Stomach (tissue), 19 donors: Measurements from ENCODE around the gene EFCAB9. TPM values are rescaled to one million over a fixed set of nuclear protein-coding genes. Genes with fewer than 3 reads are reported as not detected.

ENCODE experiments used
- DNase-seq, 2 donors: peaks; one replicate each; pipeline versions ENCODE4 v3.0.0 to v3.0.0-alpha.2; 2013 to 2019
- H3K27ac ChIP-seq, 5 donors: fragments of 200-600 bp in 4 of 5; sonication (generic) in 4 of 5; one replicate each; pipeline ENCODE4 v1.5.1; 2013 to 2019; ENCODE audit warnings: mild to moderate bottlenecking in 1 of 5, moderate library complexity in 1 of 5
- H3K27me3 ChIP-seq, 3 donors: fragments of 200-600 bp; sonication (generic); one replicate each; pipeline ENCODE4 v1.5.1; 2017 to 2019; ENCODE audit warnings: mixed run types in 1 of 3
- H3K36me3 ChIP-seq, 4 donors: fragments of 200-600 bp; sonication (generic); 1 replicate in 3 of 4; 2 replicates in 1 of 4; pipeline ENCODE4 v1.5.1; 2016 to 2019
- H3K4me1 ChIP-seq, 4 donors: fragments of 200-600 bp; sonication (generic); one replicate each; pipeline ENCODE4 v1.5.1; 2016 to 2019
- H3K4me3 ChIP-seq, 4 donors: fragments of 200-600 bp; sonication (generic) in 3 of 4; one replicate each; pipeline ENCODE4 v1.5.1; 2016 to 2019; ENCODE audit warnings: mild to moderate bottlenecking in 1 of 4
- H3K9me3 ChIP-seq, 4 donors: fragments of 200-600 bp; sonication (generic); one replicate each; pipeline ENCODE4 v1.5.1; 2016 to 2019
- EP300 ChIP-seq: sonication (generic); formaldehyde crosslinking; IDR thresholded peaks from one replicate; pipeline ENCODE4 v1.6.1; 2017; ENCODE audit warnings: antibody characterized with exemption
- POLR2A ChIP-seq, 4 donors: fragments of 450-650 bp; IDR thresholded peaks; one replicate each; pipeline ENCODE4 v1.6.1; 2016; ENCODE audit warnings: antibody characterized with exemption in 4 of 4, control low read depth in 2 of 4, mild to moderate bottlenecking in 1 of 4, moderate library complexity in 1 of 4
- POLR2AphosphoS5 ChIP-seq, 3 donors: sonication (generic); formaldehyde crosslinking; IDR thresholded peaks; one replicate each; pipeline ENCODE4 v1.6.1; 2016; ENCODE audit warnings: antibody characterized with exemption in 3 of 3
- WGBS, 5 donors: extraction: QIAGEN DNeasy Blood & Tissue Kit in 3 of 5; methylation state at CpG; one replicate each; pipeline versions ENCODE4 v1.1.5 to v1.1.7; 2013 to 2018; 5-methylcytosine and 5-hydroxymethylcytosine counted together
- intact Hi-C: fragments of 100-400 bp; cut with DNase I; formaldehyde crosslinking; loops from one replicate; pipeline ENCODE4 v1.15.1; 2023; ENCODE audit warnings: low total_unique reads
- long read RNA-seq, 10 donors: transcript quantifications; one replicate each; lab custom pipeline, GENCODE V29; 2026
- polyA plus RNA-seq, 3 donors: library from polyadenylated mRNA; stranded (reverse); fragments of 200-250 nt; gene quantifications; one replicate each; pipeline ENCODE4 v1.2.3, GENCODE V29; 2013
- total RNA-seq, 5 donors: library from RNA; depleted of rRNA; stranded (reverse); fragments of >200 nt; gene quantifications; one replicate each; pipeline versions ENCODE4 v1.1.0 to v1.2.3, GENCODE V29; 2014 to 2016
- TF ChIP-seq, protein P1 (sequence below), 7 experiments: fragments of 450-650 bp in 4 of 7; fragments of 200-600 bp in 3 of 7; sonication (generic) in 3 of 7; IDR thresholded peaks; one replicate each; pipeline ENCODE4 v1.5.1; 2016 to 2019; ENCODE audit warnings: antibody characterized with exemption in 7 of 7, control low read depth in 2 of 7, mild to moderate bottlenecking in 1 of 7
- donor health status: healthy with polysubstance abuse.
- donor health status: Bipolar disorder and iron deficiency.
- donor health status: healthy.

Gene EFCAB9
- total RNA-seq, result not detected
- not detected for polyA plus RNA-seq
- long read RNA-seq, donor 1, result 0 reads
- long read RNA-seq, donor 2, result 0 reads
- long read RNA-seq, donor 3, result 0 reads
- long read RNA-seq, donor 4, result 0 reads
- long read RNA-seq, donor 5, result 0 reads
- long read RNA-seq, donor 6, result 0 reads
- long read RNA-seq, donor 7, result 0 reads
- long read RNA-seq, donor 8, result 0 reads
- long read RNA-seq, donor 9, result 0 reads
- long read RNA-seq, donor 10, result 0 reads

- Histone ChIP-seq H3K4me1 (peaks cover 0 to 9% (median 6%) of the 10 kb centered on the region in 4 donors), H3K36me3 (no peaks in the 10 kb centered on the region), H3K4me3 (no peak within 1 kb of the TSS), H3K9me3 (no peaks in the 10 kb centered on the region), H3K27ac (no peak within 1 kb of the TSS), H3K27me3 (no peaks in the 10 kb centered on the region)
- 78 to 82% (median 81%) methylated on average over 6 of the region's 6 CpGs for WGBS, 5 donors
- intact Hi-C loops, result loop anchor here (5.0 to 10.0 kb wide), 2 partner anchors 92 to 101 kb away; no protein-coding TSS in a partner anchor
- TF ChIP-seq POLR2A (IDR thresholded peaks at IDR 0.05) (no peak), EP300 (no peak), POLR2AphosphoS5 (IDR thresholded peaks at IDR 0.05) (no peak)
- TF ChIP-seq, protein P1, sequence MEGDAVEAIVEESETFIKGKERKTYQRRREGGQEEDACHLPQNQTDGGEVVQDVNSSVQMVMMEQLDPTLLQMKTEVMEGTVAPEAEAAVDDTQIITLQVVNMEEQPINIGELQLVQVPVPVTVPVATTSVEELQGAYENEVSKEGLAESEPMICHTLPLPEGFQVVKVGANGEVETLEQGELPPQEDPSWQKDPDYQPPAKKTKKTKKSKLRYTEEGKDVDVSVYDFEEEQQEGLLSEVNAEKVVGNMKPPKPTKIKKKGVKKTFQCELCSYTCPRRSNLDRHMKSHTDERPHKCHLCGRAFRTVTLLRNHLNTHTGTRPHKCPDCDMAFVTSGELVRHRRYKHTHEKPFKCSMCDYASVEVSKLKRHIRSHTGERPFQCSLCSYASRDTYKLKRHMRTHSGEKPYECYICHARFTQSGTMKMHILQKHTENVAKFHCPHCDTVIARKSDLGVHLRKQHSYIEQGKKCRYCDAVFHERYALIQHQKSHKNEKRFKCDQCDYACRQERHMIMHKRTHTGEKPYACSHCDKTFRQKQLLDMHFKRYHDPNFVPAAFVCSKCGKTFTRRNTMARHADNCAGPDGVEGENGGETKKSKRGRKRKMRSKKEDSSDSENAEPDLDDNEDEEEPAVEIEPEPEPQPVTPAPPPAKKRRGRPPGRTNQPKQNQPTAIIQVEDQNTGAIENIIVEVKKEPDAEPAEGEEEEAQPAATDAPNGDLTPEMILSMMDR (IDR thresholded peaks at IDR 0.05), result no peak
- DNase-seq, result no peak
Observed at GRCh38 chr5:172193872-172194271, at the start of gene EFCAB9. TSS of gene EFCAB9 (plus strand) at chr5:172194172. CDS start at chr5:172194173, 1 bp downstream.

- WGBS, 5 donors, result 47 to 70% (median 58%) methylated on average over 10 of the region's 10 CpGs
- Histone ChIP-seq H3K36me3 (peaks cover 0 to 24% (median 15%) of the 10 kb centered on the region in 4 donors), H3K27me3 (no peaks in the 10 kb centered on the region), H3K9me3 (no peaks in the 10 kb centered on the region), H3K27ac (peak overlapping the region in 1 of 5 donors; percentile 10), H3K4me1 (peaks cover 16 to 62% (median 38%) of the 10 kb centered on the region in 4 donors), H3K4me3 (no peak overlapping the region)
- intact Hi-C loops, result no loop called here
- TF ChIP-seq, protein P1 (IDR thresholded peaks at IDR 0.05), result no peak
- TF ChIP-seq EP300, result no peak
- TF ChIP-seq POLR2A (IDR thresholded peaks at IDR 0.05), result no peak
- TF ChIP-seq POLR2AphosphoS5 (IDR thresholded peaks at IDR 0.05), result no peak
- peak in 1 of 2 donors; percentile 77 for DNase-seq
Observed at GRCh38 chr5:172144291-172144815, 49.6 kb upstream of the EFCAB9 start.

GRCh38 chr5:172144931-172145869, 48.8 kb upstream of the EFCAB9 start:
- DNase-seq, result no peak
- intact Hi-C loops, result no loop called here
- H3K27ac ChIP-seq, result no peak overlapping the region
- no peak overlapping the region for H3K4me3 ChIP-seq
- no peaks in the 10 kb centered on the region for H3K27me3 ChIP-seq
- TF ChIP-seq EP300 (no peak), POLR2A (IDR thresholded peaks at IDR 0.05) (no peak)
- no peaks in the 10 kb centered on the region for H3K9me3 ChIP-seq
- peaks cover 0 to 24% (median 17%) of the 10 kb centered on the region in 4 donors for H3K36me3 ChIP-seq
- peaks cover 16 to 70% (median 40%) of the 10 kb centered on the region in 4 donors for H3K4me1 ChIP-seq
- 89 to 98% (median 95%) methylated on average over 10 to 15 of the region's 15 CpGs for WGBS, 5 donors

DNA sequence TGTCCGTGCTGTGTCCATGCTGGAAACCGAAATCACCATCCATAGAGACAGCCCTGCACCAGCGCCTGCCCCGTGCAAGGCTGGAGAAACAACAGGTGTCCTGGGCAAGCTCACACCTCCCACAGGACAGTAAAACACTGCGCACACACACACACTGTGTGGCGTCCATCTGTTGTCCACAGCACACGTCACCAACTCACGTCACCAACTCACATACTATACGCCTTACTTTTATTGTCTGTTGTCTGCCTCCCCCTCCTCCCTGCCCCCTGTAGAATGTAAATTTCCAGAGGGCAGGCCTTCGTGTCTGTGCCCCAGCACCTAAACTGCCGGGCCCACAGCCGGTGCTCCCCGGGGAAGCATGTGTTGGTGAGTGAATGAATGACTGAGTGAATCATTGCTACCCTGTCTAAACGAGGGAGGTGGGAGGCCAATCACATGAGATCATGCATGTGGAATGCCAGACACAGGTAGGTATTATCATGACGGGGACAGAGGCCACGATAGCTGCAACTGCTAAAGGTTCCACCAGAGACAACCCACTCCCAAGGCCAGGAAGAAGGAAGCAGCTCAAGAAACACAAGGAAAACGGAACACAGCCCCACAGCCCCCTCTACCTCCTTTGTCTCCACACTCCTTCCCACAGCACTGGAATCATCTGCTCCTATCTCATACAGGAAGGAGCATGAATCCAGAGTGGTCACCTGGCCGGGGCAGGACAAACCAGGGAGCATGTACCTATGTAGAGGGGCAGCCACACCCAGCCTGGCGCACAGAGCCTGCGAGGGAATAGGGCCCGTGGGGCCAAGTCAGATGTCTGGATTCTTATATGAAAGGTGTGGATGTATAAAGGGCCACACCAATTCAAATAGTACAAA, 47.9 kb upstream of the EFCAB9 start:
- Histone ChIP-seq H3K36me3 (peaks cover 0 to 24% (median 17%) of the 10 kb centered on the region in 4 donors), H3K27me3 (no peaks in the 10 kb centered on the region), H3K9me3 (no peaks in the 10 kb centered on the region), H3K4me3 (no peak overlapping the region), H3K27ac (no peak overlapping the region), H3K4me1 (peaks cover 21 to 78% (median 48%) of the 10 kb centered on the region in 4 donors)
- intact Hi-C loops, result no loop called here
- 80 to 88% (median 82%) methylated on average over 21 of the region's 21 CpGs for WGBS, 5 donors
- TF ChIP-seq EP300 (no peak), POLR2A (IDR thresholded peaks at IDR 0.05) (no peak), POLR2AphosphoS5 (IDR thresholded peaks at IDR 0.05) (no peak)
- TF ChIP-seq, protein P1 (IDR thresholded peaks at IDR 0.05), result no peak
- no peak for DNase-seq
